Natural killer cell (primary cell): Measurements from ENCODE around the gene PRIM1. TPM values are rescaled to one million over a fixed set of nuclear protein-coding genes. Genes with fewer than 3 reads are reported as not detected.
A peak's percentile ranks its signal among the peaks of the same experiment; 100 is the strongest.

ENCODE experiments used
- ATAC-seq, 3 donors: fragments of 150-1000 bp in 2 of 3; fragments of 200-7000 bp in 1 of 3; cut with Tn5 transposase; 1 replicate in 1 of 3; 2 replicates in 2 of 3; pipeline ENCODE4 v1.10.0; 2021; ENCODE audit warnings: mild to moderate bottlenecking in 2 of 3, moderate library complexity in 2 of 3
- DNase-seq, 2 donors: peaks; one replicate each; pipeline versions ENCODE4 v3.0.0 to v3.0.0-alpha.2; 2013 to 2021; ENCODE audit warnings: mixed read lengths in 1 of 2
- H3K27ac ChIP-seq: one replicate; pipeline ENCODE4 v1.5.1; 2013; ENCODE audit warnings: mild to moderate bottlenecking, low read length
- H3K27me3 ChIP-seq: one replicate; pipeline ENCODE4 v1.6.1; 2013; ENCODE audit warnings: low read length; ENCODE audit not compliant: control insufficient read depth, insufficient read depth
- H3K36me3 ChIP-seq: one replicate; pipeline ENCODE4 v1.6.1; 2013; ENCODE audit warnings: low read length; ENCODE audit not compliant: control insufficient read depth, insufficient read depth
- H3K4me1 ChIP-seq: one replicate; pipeline ENCODE4 v1.6.1; 2013; ENCODE audit warnings: low read length; ENCODE audit not compliant: control insufficient read depth, insufficient read depth
- H3K4me3 ChIP-seq: one replicate; pipeline ENCODE4 v1.5.1; 2013; ENCODE audit warnings: low read length
- H3K9me3 ChIP-seq: one replicate; pipeline ENCODE4 v1.6.1; 2013; ENCODE audit warnings: low read length; ENCODE audit not compliant: control insufficient read depth, insufficient read depth
- H3K27ac Mint-ChIP-seq, 2 donors: one replicate each; pipeline ENCODE4 v1.8.0; 2022; ENCODE audit warnings: mild to moderate bottlenecking in 2 of 2, mixed read lengths in 2 of 2, moderate library complexity in 1 of 2
- H3K27me3 Mint-ChIP-seq, 2 donors: one replicate each; pipeline ENCODE4 v1.8.0; 2022; ENCODE audit warnings: low read depth in 2 of 2, mixed read lengths in 2 of 2
- H3K36me3 Mint-ChIP-seq: one replicate; pipeline ENCODE4 v1.8.0; 2022; ENCODE audit warnings: mixed read lengths
- H3K4me1 Mint-ChIP-seq, 2 donors: one replicate each; pipeline ENCODE4 v1.8.0; 2022; ENCODE audit warnings: mixed read lengths in 2 of 2
- H3K4me3 Mint-ChIP-seq: one replicate; pipeline ENCODE4 v1.8.0; 2022; ENCODE audit warnings: mild to moderate bottlenecking, moderate library complexity, mixed read lengths
- H3K9me3 Mint-ChIP-seq, 2 donors: one replicate each; pipeline ENCODE4 v1.8.0; 2022; ENCODE audit warnings: mixed read lengths in 2 of 2
- WGBS: methylation state at CpG from one replicate; pipeline ENCODE4 v1.1.7; 2013; ENCODE audit warnings: missing lambda C conversion rate; ENCODE audit not compliant: insufficient coverage; 5-methylcytosine and 5-hydroxymethylcytosine counted together
- intact Hi-C: fragments of 100-400 bp; cut with micrococcal nuclease; formaldehyde crosslinking; loops from one replicate; pipeline ENCODE4 v1.14.2; 2022
- total RNA-seq, 4 donors: library from RNA; stranded (reverse); fragments of 120-200 nt in 1 of 4; gene quantifications; one replicate each; pipeline versions ENCODE4 v1.2.3 to v1.2.4, GENCODE V29; 2013 to 2022
- TF ChIP-seq, protein P1 (sequence below): fragments of 200-600 bp; IDR thresholded peaks from one replicate; pipeline ENCODE4 v1.8.0; 2022; ENCODE audit warnings: antibody characterized with exemption

Gene PRIM1
- total RNA-seq, 3 donors from 2014 or later (not counting 1 experiment from before 2014, with no cell fraction given): 10.1 to 11.9 (median 10.4) TPM

DNA sequence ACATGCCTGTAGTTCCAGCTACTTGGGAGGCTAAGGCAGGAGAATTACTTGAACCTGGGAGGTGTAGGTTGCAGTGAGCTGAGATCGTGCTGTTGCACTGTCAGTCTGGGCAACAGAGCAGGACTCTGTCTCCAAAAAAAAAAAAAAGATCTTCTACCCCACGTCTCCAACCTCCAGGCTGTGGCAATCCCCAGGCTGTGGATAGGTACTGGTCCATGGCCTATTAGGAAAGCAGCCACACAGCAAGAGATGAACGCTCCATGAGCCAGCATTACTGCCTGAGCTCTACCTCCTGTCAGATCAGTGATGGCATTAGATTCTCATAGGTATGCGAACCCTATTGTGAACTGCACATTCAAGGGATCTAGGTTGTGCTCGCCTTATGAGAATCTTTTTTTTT is 58.0 kb downstream of the PRIM1 start:
- Mint-ChIP-seq H3K9me3 (no peaks in the 10 kb centered on the region), H3K4me1 (peaks cover 1 to 2% of the 10 kb centered on the region in 2 donors), H3K27ac (no peak overlapping the region), H3K36me3 (no peaks in the 10 kb centered on the region), H3K4me3 (no peak overlapping the region), H3K27me3 (no peaks in the 10 kb centered on the region)
- ATAC-seq (no peak), DNase-seq (no peak)
- TF ChIP-seq, protein P1, sequence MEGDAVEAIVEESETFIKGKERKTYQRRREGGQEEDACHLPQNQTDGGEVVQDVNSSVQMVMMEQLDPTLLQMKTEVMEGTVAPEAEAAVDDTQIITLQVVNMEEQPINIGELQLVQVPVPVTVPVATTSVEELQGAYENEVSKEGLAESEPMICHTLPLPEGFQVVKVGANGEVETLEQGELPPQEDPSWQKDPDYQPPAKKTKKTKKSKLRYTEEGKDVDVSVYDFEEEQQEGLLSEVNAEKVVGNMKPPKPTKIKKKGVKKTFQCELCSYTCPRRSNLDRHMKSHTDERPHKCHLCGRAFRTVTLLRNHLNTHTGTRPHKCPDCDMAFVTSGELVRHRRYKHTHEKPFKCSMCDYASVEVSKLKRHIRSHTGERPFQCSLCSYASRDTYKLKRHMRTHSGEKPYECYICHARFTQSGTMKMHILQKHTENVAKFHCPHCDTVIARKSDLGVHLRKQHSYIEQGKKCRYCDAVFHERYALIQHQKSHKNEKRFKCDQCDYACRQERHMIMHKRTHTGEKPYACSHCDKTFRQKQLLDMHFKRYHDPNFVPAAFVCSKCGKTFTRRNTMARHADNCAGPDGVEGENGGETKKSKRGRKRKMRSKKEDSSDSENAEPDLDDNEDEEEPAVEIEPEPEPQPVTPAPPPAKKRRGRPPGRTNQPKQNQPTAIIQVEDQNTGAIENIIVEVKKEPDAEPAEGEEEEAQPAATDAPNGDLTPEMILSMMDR: no peak
- Histone ChIP-seq H3K4me1 (peaks cover 3% of the 10 kb centered on the region), H3K27ac (no peak overlapping the region), H3K36me3 (no peaks in the 10 kb centered on the region), H3K9me3 (no peaks in the 10 kb centered on the region), H3K27me3 (no peaks in the 10 kb centered on the region), H3K4me3 (no peak overlapping the region)
- 97% methylated on average over 5 of the region's 5 CpGs for WGBS
- intact Hi-C loops: no loop called here

DNA sequence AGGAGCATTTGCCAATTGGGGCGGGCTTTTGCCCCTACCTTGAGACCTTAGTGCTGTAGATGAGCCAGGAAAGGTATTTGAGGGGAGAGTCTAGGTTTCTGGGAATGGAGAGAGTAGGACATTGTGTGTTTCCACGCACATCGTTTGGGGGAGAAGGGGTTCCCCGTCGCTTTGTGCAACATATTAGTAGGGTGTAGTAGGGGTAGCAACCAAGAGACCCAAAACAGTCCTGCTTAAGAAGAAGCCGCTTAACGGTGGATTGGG is 63.3 kb downstream of the PRIM1 start:
- Histone ChIP-seq H3K9me3 (no peaks in the 10 kb centered on the region), H3K27me3 (no peaks in the 10 kb centered on the region), H3K4me1 (peaks cover 33% of the 10 kb centered on the region), H3K36me3 (no peaks in the 10 kb centered on the region), H3K27ac (peak overlapping the region; percentile 94), H3K4me3 (peak overlapping the region; percentile 80)
- peaks cover 40 to 43% of the 10 kb centered on the region in 2 donors for H3K4me1 Mint-ChIP-seq
- 1% methylated on average over 7 of the region's 7 CpGs for WGBS
- H3K27me3 Mint-ChIP-seq: no peaks in the 10 kb centered on the region
- TF ChIP-seq, protein P1: no peak
- intact Hi-C loops: loop anchor here (1.0 to 2.0 kb wide), 3 partner anchors 37 to 60 kb away; partner anchors contain the start of gene NACA
- DNase-seq (no peak), ATAC-seq (no peak)
- no peaks in the 10 kb centered on the region for H3K9me3 Mint-ChIP-seq
- peak overlapping the region; percentile 98 for H3K4me3 Mint-ChIP-seq
- peak overlapping the region; percentile 95 to 99 for H3K27ac Mint-ChIP-seq
- no peaks in the 10 kb centered on the region for H3K36me3 Mint-ChIP-seq

DNA sequence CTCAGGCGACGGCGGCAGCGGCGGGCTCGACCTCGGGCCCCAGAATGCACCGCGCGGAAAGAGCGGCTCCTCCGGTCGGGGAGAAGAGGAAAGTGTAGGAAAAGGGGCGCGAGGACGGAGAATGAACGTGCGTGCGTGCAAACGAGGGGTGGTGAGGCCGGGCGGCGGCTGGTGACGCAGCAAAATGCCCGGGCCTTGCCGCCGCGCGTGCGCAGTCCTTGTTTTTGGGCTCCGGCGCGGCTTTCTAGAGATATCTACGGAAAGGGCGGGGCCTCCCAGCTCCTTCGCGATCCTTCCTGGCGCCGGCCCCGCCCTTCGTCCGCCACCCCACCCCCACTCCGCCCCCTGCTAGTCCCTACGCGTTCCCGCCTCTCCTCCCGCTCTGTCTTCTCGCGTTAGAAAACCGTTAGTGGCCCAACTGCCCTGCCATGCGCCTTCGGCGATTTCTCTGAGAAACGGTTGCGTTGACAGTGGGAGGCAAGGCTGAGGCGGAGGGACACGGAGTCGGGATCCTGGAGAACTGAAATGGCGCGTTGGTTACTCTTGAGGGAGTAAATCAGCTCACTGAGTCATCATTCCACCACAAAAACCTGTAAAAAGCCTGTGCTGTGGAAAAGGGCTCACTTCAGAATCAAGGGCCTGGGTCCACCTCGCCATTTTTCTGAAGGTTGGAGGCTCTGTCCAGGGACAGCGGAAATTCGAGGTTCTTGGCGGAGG is 63.8 kb downstream of the PRIM1 start, which contains the start of gene PTGES3:
PTGES3 (minus strand) TSS at position 156 of the 717 bp plus-strand sequence. CDS start 285 bp downstream, outside the sequence.
- H3K9me3 Mint-ChIP-seq: no peaks in the 10 kb centered on the region
- ATAC-seq (peak; percentile 76 to 95 (median 83)), DNase-seq (peak; percentile 96 to 100)
- Histone ChIP-seq H3K4me3 (peak within 1 kb of the TSS; percentile 80), H3K4me1 (peaks cover 36% of the 10 kb centered on the region), H3K27ac (peak within 1 kb of the TSS; percentile 94), H3K36me3 (no peaks in the 10 kb centered on the region), H3K27me3 (no peaks in the 10 kb centered on the region), H3K9me3 (no peaks in the 10 kb centered on the region)
- WGBS: under 1% methylated on average over 64 of the region's 64 CpGs
- peak within 1 kb of the TSS; percentile 95 to 99 for H3K27ac Mint-ChIP-seq
- peaks cover 41 to 44% of the 10 kb centered on the region in 2 donors for H3K4me1 Mint-ChIP-seq
- H3K36me3 Mint-ChIP-seq: no peaks in the 10 kb centered on the region
- peak within 1 kb of the TSS; percentile 98 for H3K4me3 Mint-ChIP-seq
- TF ChIP-seq, protein P1: no peak
- intact Hi-C loops: loop anchor here (1.0 to 2.0 kb wide), 3 partner anchors 37 to 59 kb away; partner anchors contain the start of gene NACA
- H3K27me3 Mint-ChIP-seq: no peaks in the 10 kb centered on the region
